GM04504 (cell line): ENCODE results near the gene C20orf173.
A peak's percentile ranks its signal among the peaks of the same experiment; 100 is the strongest.
"Not testable (repeated sequence)": the region's sequence is repeated elsewhere in the genome, so short reads cannot be mapped to it uniquely, and the experiment has no call there.

Experiments used
- DNase-seq: peaks from one replicate; pipeline ENCODE4 v3.0.0-alpha.2; 2012; ENCODE audit warnings: low read depth

Gene C20orf173

DNA sequence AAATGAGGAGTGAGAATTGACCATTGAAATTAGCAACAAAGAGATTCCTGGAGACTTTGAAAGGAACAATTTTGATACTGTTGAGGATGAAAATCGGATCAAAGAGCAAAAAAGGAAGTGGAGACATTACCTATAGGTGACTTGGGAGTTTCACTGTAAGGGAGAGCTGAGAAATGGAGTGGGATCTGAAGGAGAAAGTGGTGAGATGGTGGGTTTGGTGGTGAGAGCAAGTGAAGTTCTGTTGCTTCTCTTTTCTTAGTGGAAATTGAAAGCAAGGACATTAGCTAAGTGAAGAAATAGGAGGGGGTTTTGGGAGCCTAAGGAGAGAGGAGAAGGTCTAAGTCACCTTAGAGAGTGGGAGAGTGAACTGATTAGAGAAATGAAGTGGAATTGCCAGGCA lies 16.7 kb upstream of the C20orf173 start:
- DNase-seq, result no peak

DNA sequence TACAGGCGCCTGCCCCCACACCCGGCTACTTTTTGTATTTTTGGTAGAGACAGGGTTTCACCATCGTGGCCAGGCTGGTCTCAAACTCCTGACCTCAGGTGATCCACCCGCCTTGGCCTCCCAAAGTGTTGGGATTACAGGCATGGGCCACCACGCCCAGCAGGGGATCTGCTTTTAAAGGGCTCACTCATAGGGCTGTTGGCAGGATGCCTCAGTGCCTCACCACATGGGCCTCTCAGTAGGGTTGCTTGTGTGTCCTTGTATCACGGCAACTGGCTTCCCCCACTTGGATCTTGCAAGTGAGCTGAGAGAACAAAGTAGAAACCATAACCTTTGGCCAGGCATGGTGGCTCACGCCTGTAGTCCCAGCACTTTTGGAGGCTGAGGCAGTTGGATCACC lies 15.5 kb upstream of the C20orf173 start:
- DNase-seq, result peak; percentile 32

DNA sequence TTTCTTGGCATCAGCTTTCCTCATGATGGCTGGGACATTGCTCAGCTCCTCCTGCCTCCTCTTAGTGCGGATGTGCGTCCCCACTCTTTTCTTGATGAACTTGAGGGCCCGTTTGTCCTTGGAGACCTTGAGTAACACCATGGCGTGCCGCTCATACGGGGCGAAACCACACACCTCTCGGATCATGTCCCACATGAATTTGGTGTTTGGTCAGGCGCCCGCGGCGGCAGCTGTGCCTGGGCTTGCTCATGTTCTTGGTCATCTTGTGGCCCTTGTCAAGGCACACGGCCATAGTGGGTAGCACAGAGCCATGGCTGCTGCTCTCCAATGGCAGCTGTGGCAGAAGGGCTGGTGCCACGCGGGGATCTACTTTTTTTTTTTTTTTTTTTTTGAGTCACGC lies 15.0 kb upstream of the C20orf173 start:
- no peak for DNase-seq

DNA sequence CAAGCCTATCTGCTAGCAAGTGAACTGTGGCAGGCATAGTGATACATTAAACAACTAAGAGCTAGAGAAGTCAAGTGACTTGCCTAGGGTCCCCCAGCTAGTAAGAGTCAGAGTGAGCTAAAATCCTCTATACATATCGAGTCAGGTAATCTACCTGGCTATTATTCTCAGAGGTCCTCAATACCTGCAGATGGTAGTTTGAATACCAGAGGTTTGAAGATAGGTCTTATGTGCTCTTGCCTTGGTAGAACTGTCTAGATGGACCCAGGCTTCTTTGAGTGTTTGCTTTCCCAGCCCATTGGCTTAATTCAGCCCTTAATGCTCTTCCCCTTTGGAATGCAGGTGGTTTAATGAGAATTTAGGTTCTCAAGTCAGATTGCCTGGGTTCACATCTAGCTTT lies 13.5 kb upstream of the C20orf173 start:
- DNase-seq, result no peak

DNA sequence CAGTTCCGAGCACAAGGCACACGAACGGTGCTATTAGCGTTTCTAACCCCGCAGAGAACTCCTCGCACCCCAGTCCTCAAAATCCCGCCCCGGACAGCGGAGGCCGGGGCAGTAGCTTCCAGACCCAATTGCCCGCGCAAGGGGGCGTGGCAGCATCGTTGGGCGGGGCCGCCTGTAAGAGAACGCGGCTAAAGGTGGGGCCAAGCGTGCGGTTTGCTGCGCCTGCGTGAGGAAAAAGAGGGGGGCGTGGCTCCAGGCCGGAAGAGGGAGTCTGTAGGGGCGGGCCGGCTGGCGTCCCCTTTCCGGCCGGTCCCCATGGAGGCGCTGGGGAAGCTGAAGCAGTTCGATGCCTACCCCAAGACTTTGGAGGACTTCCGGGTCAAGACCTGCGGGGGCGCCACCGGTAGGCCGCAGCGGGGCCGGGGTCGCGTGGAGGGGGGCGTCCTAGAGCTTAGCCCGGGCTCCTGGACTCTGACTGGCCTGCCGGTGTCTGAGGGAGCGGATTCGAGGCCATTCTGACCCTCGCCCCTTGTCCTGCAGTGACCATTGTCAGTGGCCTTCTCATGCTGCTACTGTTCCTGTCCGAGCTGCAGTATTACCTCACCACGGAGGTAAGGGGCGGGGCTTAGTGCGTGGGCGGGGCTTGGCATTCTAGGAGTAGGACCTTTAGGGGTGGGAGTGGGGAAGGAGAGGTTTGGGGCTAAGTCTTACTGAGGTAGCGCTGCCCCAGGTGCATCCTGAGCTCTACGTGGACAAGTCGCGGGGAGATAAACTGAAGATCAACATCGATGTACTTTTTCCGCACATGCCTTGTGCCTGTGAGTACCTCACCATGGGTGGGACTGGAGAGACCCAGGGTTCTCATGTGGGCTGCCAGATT lies 12.6 kb upstream of the C20orf173 start, which contains the start of gene ERGIC3:
TSS of gene ERGIC3 (plus strand) at position 296 of the 880 bp plus-strand sequence. CDS start at position 316, 20 bp downstream.
- peak; percentile 86 for DNase-seq

DNA sequence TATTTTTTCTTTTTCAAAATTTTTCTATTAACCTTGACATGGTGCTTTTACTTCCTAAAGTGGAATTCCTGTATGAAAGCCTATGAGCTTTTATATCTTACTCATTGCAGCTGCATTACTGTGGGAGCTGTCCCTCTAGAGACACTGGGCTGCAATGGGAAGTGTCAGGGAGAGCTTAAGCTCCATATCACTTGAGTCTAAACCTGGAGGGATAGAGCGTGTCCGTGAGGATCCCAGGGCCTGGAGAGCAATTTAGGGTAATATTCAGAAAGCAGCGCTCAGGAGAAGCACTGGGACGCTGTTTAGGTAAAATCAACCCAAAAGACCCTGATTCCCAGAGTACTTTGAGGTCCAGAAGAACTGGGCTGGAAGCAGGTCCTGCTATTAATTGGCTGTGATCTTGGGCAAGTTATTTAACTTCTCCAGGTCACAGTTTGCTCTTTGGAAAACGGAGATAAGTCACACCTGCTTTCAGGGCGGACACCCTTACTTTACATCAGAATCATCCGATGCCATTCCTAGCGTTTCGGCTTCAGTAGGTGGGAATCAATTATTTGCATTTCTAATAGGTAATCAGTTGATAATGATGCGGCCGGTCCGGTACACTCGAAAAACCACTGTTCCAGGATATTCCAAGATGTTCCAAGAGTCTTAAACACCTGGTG lies 11.8 kb upstream of the C20orf173 start:
- DNase-seq, result no peak

DNA sequence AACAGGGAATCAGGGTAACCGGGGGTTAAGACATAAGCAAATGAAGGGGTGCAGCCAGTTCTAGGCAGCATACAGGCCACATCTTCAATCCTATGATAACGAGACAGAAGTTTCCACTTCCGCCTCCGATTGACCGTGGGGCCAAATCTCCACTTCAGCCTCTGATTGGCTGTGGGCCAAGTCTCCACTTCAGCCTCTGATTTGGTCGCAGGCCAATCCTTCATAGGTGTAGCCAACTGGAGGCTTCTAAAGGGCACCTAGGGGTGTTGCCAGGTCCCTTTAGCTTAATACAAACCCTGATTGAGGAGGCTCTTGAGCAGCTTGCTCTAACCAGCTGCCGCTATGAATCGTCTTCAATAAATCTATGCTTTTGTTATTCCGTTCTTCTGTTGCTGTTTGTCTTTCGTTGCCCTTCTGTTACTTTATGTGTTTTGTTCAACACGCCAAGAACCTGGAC lies 10.3 kb upstream of the C20orf173 start:
- no peak for DNase-seq

DNA sequence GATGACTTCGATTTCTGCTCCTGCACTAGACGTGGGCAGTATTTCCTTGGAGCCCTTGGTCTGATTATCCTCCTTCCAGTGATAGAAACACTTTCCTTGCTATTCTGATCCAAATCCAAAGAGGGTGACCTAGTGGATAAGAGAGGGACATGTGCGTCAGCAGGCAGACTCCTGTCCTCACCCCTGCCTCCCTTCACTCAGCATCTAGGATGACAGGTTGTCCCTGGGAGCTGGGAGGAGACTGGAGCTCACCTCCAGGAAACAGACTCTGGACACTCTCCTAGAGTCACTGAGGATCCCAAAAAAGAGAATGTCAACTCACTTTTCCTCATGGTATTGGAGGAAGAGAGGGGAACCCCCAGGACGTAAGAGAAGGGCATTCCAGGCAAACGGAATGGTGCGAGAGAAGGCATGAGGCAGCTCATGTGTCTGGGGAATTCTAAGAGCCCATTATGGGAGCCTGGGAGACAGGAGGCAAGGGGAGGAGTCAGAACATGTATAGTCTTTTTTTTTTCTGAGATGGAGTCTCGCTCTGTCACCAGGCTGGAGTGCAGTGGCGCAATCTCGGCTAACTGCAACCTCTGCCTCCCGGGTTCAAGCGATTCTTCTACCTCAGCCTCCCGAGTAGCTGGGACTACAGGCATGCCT lies 2.2 kb downstream of the C20orf173 start:
- no peak for DNase-seq

DNA sequence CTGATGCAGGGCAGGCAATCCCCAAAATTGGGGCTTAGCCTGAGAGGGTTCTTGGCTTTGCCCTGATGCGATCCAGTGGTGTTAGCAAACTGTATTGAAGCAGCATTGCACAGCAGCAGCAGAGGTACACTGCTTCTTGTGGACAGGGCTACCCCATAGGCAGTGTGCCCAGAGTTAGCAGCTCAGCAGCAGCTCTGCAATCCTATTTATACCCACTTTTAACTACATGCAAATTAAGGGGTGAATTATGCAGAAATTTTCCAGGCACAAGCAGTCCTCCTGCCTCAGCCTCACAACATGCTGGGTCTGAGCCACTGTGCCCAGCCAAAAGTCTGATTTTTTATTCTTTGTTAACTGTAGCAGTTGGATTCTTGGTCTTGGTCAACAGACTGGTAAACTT lies 3.8 kb downstream of the C20orf173 start:
- no peak for DNase-seq

DNA sequence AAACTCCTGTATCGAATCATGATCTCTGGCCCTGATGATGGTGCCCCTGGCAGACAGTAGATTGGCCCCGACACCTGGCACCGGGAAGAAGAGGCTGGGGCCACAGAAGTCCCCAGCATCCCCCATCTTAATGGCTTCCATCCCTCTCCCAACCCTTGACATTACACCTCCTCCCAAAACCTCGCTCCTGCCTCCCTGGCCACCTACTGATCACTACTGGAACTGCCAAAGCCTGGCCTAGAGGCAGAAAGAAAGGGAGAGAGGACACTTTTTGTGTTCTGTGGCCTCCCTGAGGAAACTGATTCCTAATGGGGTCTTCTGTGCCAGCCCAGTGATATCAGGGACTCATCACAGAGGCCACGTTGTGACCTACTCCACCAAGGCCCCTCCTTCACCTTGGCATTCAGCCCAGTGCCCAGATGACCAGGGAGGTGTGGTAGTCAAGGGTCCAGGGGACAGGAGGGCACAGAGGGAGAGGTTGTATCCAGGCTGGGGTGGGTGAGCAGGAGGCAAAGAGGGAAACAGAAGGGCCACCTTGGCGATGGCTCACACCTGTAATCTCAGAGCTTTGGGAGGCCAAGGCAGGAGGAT lies 6.1 kb downstream of the C20orf173 start:
- no peak for DNase-seq

DNA sequence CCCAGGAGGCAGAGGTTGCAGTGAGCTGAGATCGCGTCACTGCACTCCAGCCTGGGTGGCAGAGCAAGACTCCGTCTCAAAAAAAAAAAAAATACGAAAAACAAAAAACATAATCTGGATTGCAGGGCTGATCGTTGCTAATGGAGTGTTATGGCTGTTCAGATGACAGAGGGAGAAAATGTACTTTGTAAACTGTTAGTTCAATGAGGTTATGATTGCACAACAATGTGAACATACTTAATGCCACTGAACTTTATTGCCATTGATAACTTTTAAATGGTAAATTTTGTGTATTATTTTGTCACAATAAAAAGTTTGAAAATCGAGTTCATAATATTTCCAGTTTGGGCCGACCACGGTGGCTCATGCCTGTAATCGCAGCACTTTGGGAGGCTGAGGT lies 10.5 kb downstream of the C20orf173 start:
- DNase-seq, result no peak

DNA sequence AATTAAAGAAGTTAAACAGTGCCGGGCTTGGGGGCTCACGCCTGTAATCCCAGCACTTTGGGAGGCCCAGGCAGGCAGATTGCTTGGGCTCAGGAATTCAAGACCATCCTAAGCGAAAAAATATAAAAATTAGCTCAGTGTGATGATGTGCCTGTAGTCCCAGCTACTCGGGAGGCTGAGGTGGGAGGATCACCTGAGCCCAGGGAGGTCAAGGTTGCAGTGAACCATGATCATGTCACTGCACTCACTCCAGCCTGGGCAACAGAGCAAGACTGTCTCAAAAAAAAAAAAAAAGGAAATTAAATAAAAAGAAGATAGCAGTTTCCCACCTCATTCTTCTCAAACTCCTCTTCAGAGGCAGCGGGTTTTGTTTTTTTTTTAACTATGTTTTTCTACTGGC lies 11.7 kb downstream of the C20orf173 start:
- DNase-seq, result not testable (repeated sequence)

DNA sequence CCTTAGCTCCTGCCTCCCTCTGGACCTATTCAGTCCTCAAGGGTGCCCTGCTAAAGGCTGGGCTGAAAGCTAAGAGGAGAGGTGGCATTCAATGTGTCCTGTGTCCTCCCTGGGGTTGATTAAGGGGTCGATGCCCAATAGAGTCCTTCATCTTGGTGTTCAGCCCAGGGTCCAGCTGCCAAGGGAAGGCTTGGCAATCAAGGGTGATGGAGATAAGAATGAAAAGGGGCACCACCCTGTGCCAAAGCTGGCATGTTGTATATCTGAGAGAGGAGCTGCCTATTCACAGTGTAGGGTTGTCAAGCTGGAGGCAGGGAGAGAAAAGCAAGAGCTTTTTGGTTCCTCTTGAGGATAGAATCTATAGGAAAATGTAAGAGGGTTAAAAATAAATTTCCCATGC lies 12.3 kb downstream of the C20orf173 start:
- DNase-seq, result no peak

DNA sequence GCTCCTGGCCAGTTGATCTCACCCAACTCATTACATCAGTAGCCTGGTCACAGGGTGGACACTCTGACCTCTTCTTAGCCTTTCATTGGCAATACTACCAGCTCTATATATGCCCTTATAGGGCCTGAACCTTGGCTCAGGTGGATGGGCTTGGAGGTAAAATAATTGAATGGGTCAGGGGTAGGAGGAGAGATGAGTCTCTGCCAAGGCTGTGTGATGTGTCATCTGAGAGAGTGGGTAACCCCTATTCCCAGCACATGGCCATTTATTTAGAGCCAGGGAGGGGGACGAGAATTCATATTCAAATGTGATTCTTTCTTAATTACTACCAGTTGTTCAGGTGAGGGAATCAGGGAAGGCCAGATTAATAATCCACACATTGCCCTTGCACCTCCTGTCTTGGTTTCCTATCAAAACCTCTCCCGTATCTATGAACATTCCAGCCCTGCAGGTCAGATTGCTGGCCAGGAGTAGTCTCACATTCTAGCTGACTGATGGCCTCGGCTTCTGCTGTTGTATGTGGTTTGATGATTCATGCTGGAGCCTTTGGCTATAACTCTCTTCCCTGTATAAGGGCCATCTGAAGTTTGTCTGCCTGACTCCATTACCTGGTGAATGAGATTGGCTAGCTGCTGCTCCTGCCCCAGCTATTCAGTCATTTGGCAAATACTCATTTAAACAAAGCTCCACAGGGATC lies 13.4 kb downstream of the C20orf173 start:
- peak; percentile 51 for DNase-seq

DNA sequence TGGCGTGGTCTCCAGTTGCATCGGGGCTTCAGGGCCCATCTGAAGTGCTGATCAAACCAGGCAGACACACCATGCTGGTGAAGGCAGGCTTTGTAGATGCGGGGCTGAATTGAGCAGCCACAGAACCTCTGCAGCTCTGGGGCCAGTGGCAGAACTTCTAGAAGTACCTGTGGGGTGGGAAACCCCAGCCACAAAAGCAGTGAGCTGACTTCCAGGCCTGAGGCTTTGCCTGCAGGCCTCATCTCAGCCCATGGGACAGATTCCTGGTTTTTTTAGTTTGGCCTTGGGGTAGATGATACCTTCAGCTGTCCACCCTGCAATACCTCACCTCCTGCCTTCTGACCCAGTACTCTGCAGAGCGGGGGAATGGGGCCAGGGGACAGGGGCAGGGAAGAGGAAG lies 14.1 kb downstream of the C20orf173 start:
- no peak for DNase-seq

DNA sequence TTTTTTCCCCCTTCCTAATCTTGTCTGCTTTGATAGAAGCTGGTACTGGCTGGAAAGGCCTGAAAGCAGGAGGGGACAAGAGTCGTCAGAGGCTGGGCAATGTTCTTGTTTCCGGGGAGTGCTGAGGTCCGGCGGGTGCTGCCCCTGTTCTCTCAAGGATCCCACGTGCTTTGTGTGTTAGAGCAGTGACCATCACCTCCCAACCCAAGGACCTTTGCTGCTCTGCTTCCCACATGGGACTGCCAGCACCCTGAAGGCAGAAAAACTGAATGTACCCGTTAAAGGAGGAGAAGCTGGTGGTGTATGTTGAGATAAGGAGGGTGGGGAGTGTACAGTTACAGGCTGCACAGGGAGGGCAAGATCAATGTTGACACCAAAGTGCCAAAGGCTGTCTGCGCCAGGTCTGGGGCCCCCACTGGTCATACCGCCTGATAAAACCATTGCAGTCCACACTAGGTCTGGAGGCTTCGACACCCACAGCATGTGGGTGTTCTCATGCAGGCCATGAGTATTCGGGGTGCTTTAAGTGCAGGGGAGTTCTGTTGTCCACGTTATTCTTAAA lies 15.0 kb downstream of the C20orf173 start:
- no peak for DNase-seq

DNA sequence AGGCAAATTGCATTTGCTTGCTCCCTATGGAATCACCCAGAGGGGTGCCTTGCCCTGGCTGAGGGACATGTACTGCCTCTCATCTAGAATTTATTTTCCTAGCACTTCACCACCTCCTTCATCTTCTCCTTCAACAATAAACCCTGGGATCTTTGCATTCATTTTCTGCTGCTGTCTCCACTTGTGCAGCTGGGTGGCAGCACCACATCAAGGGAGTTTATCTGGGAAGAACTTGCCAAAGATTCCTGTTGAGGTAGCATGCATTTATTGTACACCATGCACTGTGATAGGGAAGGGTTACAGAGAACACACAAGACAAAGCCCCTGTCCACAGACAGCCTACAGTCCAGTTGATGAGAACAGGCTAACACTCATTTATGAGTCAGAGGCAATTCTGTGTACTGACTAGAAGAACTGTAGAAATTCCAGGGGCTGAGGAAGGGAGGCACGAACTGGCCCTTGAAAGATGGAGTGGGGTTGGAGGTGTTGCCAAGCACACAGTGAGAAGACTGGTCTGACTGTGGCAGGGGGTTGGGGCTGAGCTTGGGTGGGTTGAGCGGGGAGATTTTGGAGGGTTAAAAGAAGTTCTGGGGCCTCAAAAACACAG lies 17.5 kb downstream of the C20orf173 start:
- no peak for DNase-seq

DNA sequence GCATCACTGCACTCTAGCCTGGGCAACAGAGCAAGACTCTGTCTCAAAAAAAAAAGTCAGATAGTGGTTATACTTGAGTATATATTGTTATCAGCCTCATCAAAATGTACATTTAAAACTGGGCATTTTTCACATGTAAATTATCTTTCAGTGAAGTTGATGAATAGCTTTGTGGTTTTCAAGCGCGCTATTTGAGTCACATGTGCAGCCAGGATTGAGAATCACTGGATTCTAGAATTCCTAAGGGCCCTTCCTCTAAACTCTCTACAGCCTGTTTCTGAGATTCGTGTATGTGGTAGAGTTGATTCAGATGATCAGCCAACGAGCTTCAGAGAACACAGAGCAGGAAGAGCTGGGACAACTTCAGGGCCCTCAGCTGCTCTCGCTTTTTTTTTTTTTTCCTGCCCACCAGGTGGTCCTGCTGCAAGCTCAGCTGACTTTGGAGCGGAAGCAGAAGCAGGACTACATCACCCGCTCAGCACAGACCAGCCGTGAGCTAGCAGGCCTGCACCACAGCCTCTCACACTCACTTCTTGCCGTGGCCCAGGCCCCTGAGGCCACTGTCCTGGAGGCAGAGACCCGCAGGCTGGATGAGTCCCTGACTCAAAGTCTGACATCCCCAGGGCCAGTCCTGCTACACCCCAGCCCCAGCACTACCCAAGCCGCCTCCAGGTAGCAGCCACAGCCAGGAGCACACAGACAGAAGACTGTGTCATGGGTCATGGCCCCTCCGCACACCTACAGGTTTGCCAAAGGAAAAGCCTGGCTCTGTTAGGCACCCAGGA lies 18.3 kb downstream of the C20orf173 start:
- no peak for DNase-seq

DNA sequence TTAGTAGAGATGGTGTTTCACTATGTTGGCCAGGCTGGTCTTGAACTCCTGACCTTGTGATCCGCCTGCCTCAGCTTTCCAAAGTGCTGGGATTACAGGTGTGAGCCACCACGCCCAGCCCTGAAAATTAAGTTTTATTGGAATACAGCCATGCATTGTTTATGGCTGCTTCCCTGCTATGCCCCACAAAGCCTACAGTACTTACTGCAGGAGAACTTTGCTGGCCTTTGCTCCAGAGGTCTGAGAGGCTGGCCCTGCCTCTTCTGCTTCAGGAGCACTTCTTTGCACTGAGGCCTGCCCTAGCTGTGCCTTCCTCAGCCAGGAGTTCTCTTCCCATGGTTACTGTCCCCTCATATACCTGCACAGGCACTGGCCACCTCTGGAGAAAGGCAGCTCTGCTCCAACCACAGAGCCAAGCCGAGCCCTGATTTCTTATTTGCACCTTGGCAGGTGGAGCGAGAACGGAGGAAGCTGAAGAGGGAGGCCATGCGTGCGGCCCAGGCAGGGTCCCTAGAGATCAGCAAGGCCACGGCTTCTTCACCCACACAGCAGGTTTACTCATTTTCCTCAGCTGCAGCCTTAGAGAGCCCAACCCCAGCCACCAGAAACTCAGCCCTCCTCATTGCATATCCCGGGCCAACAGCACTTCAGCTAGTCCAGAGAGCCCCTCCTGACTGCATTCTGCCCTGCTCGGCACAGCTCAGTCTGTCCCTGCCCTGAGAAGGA lies 20.8 kb downstream of the C20orf173 start:
- DNase-seq, result no peak
